ENCODE data around the gene PRDM11.

DNA sequence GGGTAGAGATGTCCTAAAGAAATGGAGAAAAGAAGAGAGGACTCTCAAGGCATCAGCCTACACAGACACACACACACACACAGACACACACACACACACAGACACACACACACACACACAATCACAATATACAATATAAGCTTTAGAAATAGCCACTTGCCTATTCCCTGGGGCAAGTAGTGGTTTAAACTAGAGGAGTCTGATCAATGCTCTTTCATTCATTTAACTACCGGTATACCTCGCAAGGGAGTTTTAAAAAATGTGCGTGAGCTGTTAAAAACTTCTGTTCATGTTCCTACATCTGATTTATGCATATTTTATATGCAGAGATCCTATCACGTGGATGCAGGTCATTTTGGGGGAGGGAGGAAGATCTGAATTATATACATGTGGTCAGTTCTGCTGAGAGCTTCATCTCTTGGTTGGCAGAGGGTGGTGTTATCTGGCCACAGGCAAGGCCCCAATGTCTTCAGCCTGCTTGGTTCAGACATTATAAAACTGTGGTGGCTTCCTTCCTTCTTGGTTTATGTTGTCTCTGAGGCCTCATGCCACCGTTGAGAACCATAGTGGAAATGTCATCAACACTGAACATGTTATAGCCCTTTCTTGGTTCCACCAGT, 83.1 kb downstream of the PRDM11 start:
- TF ChIP-seq, protein P1, sequence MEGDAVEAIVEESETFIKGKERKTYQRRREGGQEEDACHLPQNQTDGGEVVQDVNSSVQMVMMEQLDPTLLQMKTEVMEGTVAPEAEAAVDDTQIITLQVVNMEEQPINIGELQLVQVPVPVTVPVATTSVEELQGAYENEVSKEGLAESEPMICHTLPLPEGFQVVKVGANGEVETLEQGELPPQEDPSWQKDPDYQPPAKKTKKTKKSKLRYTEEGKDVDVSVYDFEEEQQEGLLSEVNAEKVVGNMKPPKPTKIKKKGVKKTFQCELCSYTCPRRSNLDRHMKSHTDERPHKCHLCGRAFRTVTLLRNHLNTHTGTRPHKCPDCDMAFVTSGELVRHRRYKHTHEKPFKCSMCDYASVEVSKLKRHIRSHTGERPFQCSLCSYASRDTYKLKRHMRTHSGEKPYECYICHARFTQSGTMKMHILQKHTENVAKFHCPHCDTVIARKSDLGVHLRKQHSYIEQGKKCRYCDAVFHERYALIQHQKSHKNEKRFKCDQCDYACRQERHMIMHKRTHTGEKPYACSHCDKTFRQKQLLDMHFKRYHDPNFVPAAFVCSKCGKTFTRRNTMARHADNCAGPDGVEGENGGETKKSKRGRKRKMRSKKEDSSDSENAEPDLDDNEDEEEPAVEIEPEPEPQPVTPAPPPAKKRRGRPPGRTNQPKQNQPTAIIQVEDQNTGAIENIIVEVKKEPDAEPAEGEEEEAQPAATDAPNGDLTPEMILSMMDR (conservative IDR thresholded peaks at IDR 0.05; ENCODE audit: low read depth, low read length), result no peak
- TF ChIP-seq RAD21 (IDR thresholded peaks at IDR 0.05; ENCODE audit: low read length) (no peak), POLR2A (IDR thresholded peaks at IDR 0.05; ENCODE audit: low read depth, low read length) (no peak)
